CD14-positive monocyte (primary cell): ENCODE results near the gene RILP. TPM values are rescaled to one million over a fixed set of nuclear protein-coding genes. Genes with fewer than 3 reads are reported as not detected.

Source experiments
- DNase-seq, 3 donors: peaks; one replicate each; pipeline ENCODE4 v3.0.0-alpha.2; 2011 to 2022
- H2AFZ ChIP-seq: 2 replicates; pipeline ENCODE4 v1.6.0; 2012; ENCODE audit warnings: mild to moderate bottlenecking, low read depth, low read length, inconsistent platforms; ENCODE audit not compliant: insufficient read depth, poor library complexity, severe bottlenecking
- H3K27ac ChIP-seq, 2 donors: 1 replicate in 1 of 2; 2 replicates in 1 of 2; pipeline ENCODE4 v1.5.1; 2012 to 2013; ENCODE audit warnings: low read length in 2 of 2, control low read depth in 1 of 2, inconsistent platforms in 1 of 2, low read depth in 1 of 2, mild to moderate bottlenecking in 1 of 2
- H3K27me3 ChIP-seq, 2 donors: one replicate each; pipeline versions ENCODE4 v1.6.0 to v1.6.1; 2011 to 2013; ENCODE audit warnings: low read length in 2 of 2; ENCODE audit not compliant: control insufficient read depth in 2 of 2, insufficient read depth in 2 of 2
- H3K36me3 ChIP-seq, 2 donors: replicated peaks in 1 of 2; 1 replicate in 1 of 2; 2 replicates in 1 of 2; pipeline versions ENCODE4 v1.5.1 to v1.6.1; 2012 to 2013; ENCODE audit warnings: low read length in 2 of 2, control low read depth in 1 of 2, inconsistent platforms in 1 of 2, mild to moderate bottlenecking in 1 of 2; ENCODE audit not compliant: insufficient read depth in 2 of 2, control insufficient read depth in 1 of 2
- H3K4me1 ChIP-seq, 2 donors: 1 replicate in 1 of 2; 2 replicates in 1 of 2; pipeline versions ENCODE4 v1.5.1 to v1.6.1; 2012 to 2013; ENCODE audit warnings: low read length in 2 of 2, control low read depth in 1 of 2, inconsistent platforms in 1 of 2, mild to moderate bottlenecking in 1 of 2, moderate library complexity in 1 of 2; ENCODE audit not compliant: insufficient read depth in 2 of 2, control insufficient read depth in 1 of 2
- H3K4me2 ChIP-seq: replicated peaks from 2 replicates; pipeline ENCODE3; 2012; ENCODE audit warnings: low read length, moderate library complexity, mild to moderate bottlenecking; ENCODE audit not compliant: poor library complexity, severe bottlenecking; ENCODE audit errors: extremely low read depth
- H3K4me3 ChIP-seq, 3 experiments: fragments of 200-600 bp in 1 of 3; sonication (generic) in 1 of 3; replicated peaks in 1 of 3; 1 replicate in 2 of 3; 2 replicates in 1 of 3; pipeline ENCODE4 v1.5.1; 2011 to 2013; ENCODE audit warnings: low read length in 3 of 3, mild to moderate bottlenecking in 3 of 3, control low read depth in 2 of 3, low read depth in 2 of 3, inconsistent platforms in 1 of 3, moderate library complexity in 1 of 3
- H3K79me2 ChIP-seq: 2 replicates; pipeline ENCODE4 v1.6.0; 2012; ENCODE audit warnings: mild to moderate bottlenecking, control low read depth, inconsistent platforms, low read length, moderate library complexity; ENCODE audit not compliant: insufficient read depth
- H3K9ac ChIP-seq: 2 replicates; pipeline ENCODE4 v1.6.0; 2017; ENCODE audit warnings: low read length, mild to moderate bottlenecking; ENCODE audit not compliant: insufficient read depth, poor library complexity, severe bottlenecking
- H3K9me3 ChIP-seq, 2 donors: replicated peaks in 1 of 2; 1 replicate in 1 of 2; 2 replicates in 1 of 2; pipeline versions ENCODE4 v1.5.1 to v1.6.1; 2012 to 2013; ENCODE audit warnings: low read length in 2 of 2, control low read depth in 1 of 2; ENCODE audit not compliant: control insufficient read depth in 1 of 2, insufficient read depth in 1 of 2
- H4K20me1 ChIP-seq: 2 replicates; pipeline ENCODE4 v1.6.0; 2012; ENCODE audit warnings: mild to moderate bottlenecking, low read length, control low read depth, moderate library complexity; ENCODE audit not compliant: insufficient read depth
- H3K27ac Mint-ChIP-seq, 7 donors: one replicate each; pipeline ENCODE4 v1.8.0; 2020; ENCODE audit warnings: mild to moderate bottlenecking in 7 of 7, mixed read lengths in 7 of 7, moderate library complexity in 6 of 7, inconsistent platforms in 2 of 7
- H3K27me3 Mint-ChIP-seq, 3 donors: one replicate each; pipeline ENCODE4 v1.8.0; 2021 to 2022; ENCODE audit warnings: low read depth in 3 of 3, mild to moderate bottlenecking in 3 of 3, mixed read lengths in 3 of 3, moderate library complexity in 3 of 3, inconsistent platforms in 1 of 3
- H3K36me3 Mint-ChIP-seq, 2 donors: one replicate each; pipeline ENCODE4 v1.8.0; 2020; ENCODE audit warnings: mixed read lengths in 2 of 2, inconsistent platforms in 1 of 2, mild to moderate bottlenecking in 1 of 2
- H3K4me1 Mint-ChIP-seq: one replicate; pipeline ENCODE4 v1.8.0; 2020; ENCODE audit warnings: mild to moderate bottlenecking, mixed read lengths
- H3K4me3 Mint-ChIP-seq, 2 donors: one replicate each; pipeline ENCODE4 v1.8.0; 2020; ENCODE audit warnings: mild to moderate bottlenecking in 2 of 2, mixed read lengths in 2 of 2, moderate library complexity in 1 of 2
- H3K9me3 Mint-ChIP-seq, 7 donors: one replicate each; pipeline ENCODE4 v1.8.0; 2020 to 2022; ENCODE audit warnings: mixed read lengths in 7 of 7, mild to moderate bottlenecking in 6 of 7, moderate library complexity in 6 of 7, inconsistent platforms in 2 of 7
- WGBS: methylation state at CpG from one replicate; pipeline ENCODE4 v1.1.5; 2013; ENCODE audit warnings: missing lambda C conversion rate; ENCODE audit not compliant: insufficient coverage; 5-methylcytosine and 5-hydroxymethylcytosine counted together
- intact Hi-C, 2 donors: fragments of 100-400 bp; cut with micrococcal nuclease; formaldehyde crosslinking; loops; one replicate each; pipeline versions ENCODE4 v1.15.0 to v1.15.1; 2023
- polyA plus RNA-seq, 3 donors: library from polyadenylated mRNA; depleted of rRNA in 1 of 3; unstranded in 2 of 3; stranded (reverse) in 1 of 3; fragments of 300-500 nt in 2 of 3; fragments of >200 nt in 1 of 3; fragmentation: Illumina TruSeq in 2 of 3; gene quantifications; 1 replicate in 2 of 3; 2 replicates in 1 of 3; pipeline ENCODE4 v1.2.3, GENCODE V29; 2012 to 2021
- TF ChIP-seq, protein P1 (sequence below): fragments of 200-600 bp; IDR thresholded peaks from one replicate; pipeline ENCODE4 v1.8.0; 2022; ENCODE audit warnings: antibody characterized with exemption, mild to moderate bottlenecking

RILP gene
- polyA plus RNA-seq, 3 donors: 23.8 to 49.5 (median 49.4) TPM

DNA sequence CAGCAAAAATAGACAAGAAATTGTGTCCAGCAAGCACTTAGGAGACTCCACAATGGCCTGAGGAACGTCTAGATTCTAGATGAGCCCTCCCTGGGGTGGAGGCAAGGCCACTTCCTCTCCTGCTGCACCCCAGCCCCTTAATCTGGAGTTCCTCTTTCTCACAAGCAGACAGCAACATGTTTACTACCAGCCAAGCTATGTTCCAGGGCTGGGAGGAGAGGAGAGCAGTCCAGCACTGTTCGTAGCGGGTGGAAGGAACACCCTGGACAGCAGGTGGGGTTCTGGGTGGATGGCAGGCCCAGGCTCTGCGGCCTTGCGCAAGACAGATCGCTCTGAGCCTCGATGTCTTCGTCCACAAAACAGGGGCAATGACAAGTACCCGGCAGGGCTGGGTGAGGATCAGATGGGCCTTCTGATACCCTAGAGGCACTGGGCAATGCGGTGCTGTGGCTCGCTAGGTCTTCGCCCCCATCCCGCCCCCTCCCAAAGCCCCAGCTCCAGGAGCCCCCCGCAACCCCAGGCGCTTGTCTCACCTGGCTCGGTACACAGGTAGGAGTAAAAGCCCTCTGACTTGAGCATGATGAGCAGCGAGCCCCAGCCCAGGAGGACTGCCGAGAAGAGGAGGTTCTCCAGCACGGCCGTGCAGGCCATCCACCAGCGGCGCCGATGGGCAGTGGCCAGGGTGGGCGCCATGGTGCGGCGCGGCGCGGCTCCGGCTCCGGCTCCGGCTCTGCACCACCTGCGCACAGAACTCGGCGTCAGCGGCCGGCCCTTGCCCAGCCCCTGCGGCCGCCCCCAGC is 22.3 kb downstream of the RILP start:
- TF ChIP-seq, protein P1, sequence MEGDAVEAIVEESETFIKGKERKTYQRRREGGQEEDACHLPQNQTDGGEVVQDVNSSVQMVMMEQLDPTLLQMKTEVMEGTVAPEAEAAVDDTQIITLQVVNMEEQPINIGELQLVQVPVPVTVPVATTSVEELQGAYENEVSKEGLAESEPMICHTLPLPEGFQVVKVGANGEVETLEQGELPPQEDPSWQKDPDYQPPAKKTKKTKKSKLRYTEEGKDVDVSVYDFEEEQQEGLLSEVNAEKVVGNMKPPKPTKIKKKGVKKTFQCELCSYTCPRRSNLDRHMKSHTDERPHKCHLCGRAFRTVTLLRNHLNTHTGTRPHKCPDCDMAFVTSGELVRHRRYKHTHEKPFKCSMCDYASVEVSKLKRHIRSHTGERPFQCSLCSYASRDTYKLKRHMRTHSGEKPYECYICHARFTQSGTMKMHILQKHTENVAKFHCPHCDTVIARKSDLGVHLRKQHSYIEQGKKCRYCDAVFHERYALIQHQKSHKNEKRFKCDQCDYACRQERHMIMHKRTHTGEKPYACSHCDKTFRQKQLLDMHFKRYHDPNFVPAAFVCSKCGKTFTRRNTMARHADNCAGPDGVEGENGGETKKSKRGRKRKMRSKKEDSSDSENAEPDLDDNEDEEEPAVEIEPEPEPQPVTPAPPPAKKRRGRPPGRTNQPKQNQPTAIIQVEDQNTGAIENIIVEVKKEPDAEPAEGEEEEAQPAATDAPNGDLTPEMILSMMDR: no peak
- Histone ChIP-seq H3K9ac (peak overlapping the region; percentile 97), H3K27ac (peak overlapping the region; percentile 95), H4K20me1 (peaks cover 57% of the 10 kb centered on the region), H3K36me3 (peaks cover 20 to 36% of the 10 kb centered on the region in 2 donors), H3K4me2 (peak overlapping the region; percentile 92), H2AFZ (no peak overlapping the region), H3K4me1 (peaks cover 64 to 78% of the 10 kb centered on the region in 2 donors), H3K27me3 (no peaks in the 10 kb centered on the region), H3K79me2 (peaks cover 50% of the 10 kb centered on the region), H3K4me3 (peak overlapping the region; percentile 95 to 100 (median 99)), H3K9me3 (no peaks in the 10 kb centered on the region)
- peaks cover 44 to 46% of the 10 kb centered on the region in 2 donors for H3K36me3 Mint-ChIP-seq
- intact Hi-C loops: loop anchor here (2.0 to 5.0 kb wide), 3 partner anchors 17 to 35 kb away; no protein-coding TSS in a partner anchor
- peaks cover 58% of the 10 kb centered on the region for H3K4me1 Mint-ChIP-seq
- peak overlapping the region; percentile 95 to 96 for H3K4me3 Mint-ChIP-seq
- peak overlapping the region; percentile 95 to 98 (median 97) for H3K27ac Mint-ChIP-seq
- DNase-seq: peak; percentile 87 to 88 (median 87)
- H3K9me3 Mint-ChIP-seq: peaks cover 0 to 3% (median 0%) of the 10 kb centered on the region in 7 donors
- peaks cover 0 to 17% (median 1%) of the 10 kb centered on the region in 3 donors for H3K27me3 Mint-ChIP-seq
- WGBS: under 1% methylated on average over 38 of the region's 39 CpGs

DNA sequence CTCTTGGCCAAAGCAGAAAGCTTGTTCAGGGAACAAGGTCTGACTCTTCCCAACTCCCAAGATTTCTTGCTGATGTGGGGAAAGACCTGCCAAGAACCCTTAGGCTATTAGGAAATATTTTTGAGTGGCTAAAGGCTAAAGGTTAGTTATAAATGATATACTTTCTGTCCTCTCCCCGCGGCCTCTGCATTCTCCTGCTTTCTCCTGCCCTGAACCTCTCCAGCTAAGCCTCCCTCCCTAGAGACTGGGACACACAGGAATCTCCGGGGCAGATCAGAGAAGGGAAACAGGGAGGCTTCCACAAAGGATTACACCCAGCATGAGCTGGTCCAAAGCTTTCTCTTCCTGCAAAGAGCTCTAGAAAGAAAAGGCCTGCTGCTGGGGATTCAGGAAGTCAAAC is 23.3 kb downstream of the RILP start:
- peaks cover 58% of the 10 kb centered on the region for H3K79me2 ChIP-seq
- H2AFZ ChIP-seq: no peak overlapping the region
- H3K36me3 ChIP-seq: peaks cover 27 to 46% of the 10 kb centered on the region in 2 donors
- no peaks in the 10 kb centered on the region for H3K9me3 ChIP-seq
- Mint-ChIP-seq H3K4me1 (peaks cover 50% of the 10 kb centered on the region), H3K4me3 (peak overlapping the region; percentile 95 to 96), H3K9me3 (peaks cover 0 to 3% (median 0%) of the 10 kb centered on the region in 7 donors), H3K27me3 (peaks cover 0 to 15% (median 0%) of the 10 kb centered on the region in 3 donors), H3K27ac (peak overlapping the region; percentile 95 to 98 (median 97)), H3K36me3 (peaks cover 54 to 56% of the 10 kb centered on the region in 2 donors)
- peak overlapping the region; percentile 95 for H3K27ac ChIP-seq
- TF ChIP-seq, protein P1: no peak
- no CpG with 5 or more reads among the region's 3 CpGs for WGBS
- H3K4me2 ChIP-seq: peak overlapping the region; percentile 92
- peak overlapping the region; percentile 95 to 100 (median 99) for H3K4me3 ChIP-seq
- H4K20me1 ChIP-seq: peaks cover 66% of the 10 kb centered on the region
- peaks cover 56 to 70% of the 10 kb centered on the region in 2 donors for H3K4me1 ChIP-seq
- intact Hi-C loops: loop anchor here (2.0 to 5.0 kb wide), 3 partner anchors 16 to 34 kb away; no protein-coding TSS in a partner anchor
- no peak for DNase-seq
- H3K9ac ChIP-seq: peak overlapping the region; percentile 97
- H3K27me3 ChIP-seq: no peaks in the 10 kb centered on the region
